GM18519 (cell line): Measurements from ENCODE around the gene HRH1.
A peak's percentile ranks its signal among the peaks of the same experiment; 100 is the strongest.
"Not testable (repeated sequence)": the region's sequence is repeated elsewhere in the genome, so short reads cannot be mapped to it uniquely, and the experiment has no call there.

ENCODE experiments used
- ATAC-seq: cut with Tn5 transposase; IDR thresholded peaks from one replicate; pipeline ENCODE4 v1.9.1; 2021; ENCODE audit warnings: mild to moderate bottlenecking, moderate library complexity; ENCODE audit not compliant: unreplicated experiment, low FRiP score

HRH1 gene

GRCh38 chr3:11236588-11237461 lies 82.5 kb downstream of the HRH1 start:
- ATAC-seq = no peak

- ATAC-seq = no peak
Observed at GRCh38 chr3:11238060-11238459, 83.8 kb downstream of the HRH1 start.

- ATAC-seq = no peak
Observed at GRCh38 chr3:11238880-11239279, 84.6 kb downstream of the HRH1 start.

GRCh38 chr3:11239796-11240195 lies 85.5 kb downstream of the HRH1 start:
- no peak for ATAC-seq

GRCh38 chr3:11240496-11240895 lies 86.2 kb downstream of the HRH1 start:
- ATAC-seq = no peak

GRCh38 chr3:11244121-11244677 lies 89.9 kb downstream of the HRH1 start:
- ATAC-seq = no peak

- no peak for ATAC-seq
Observed at GRCh38 chr3:11245276-11245675, 91.0 kb downstream of the HRH1 start.

- no peak for ATAC-seq
Observed at GRCh38 chr3:11245827-11246662, 91.8 kb downstream of the HRH1 start.

GRCh38 chr3:11246663-11246970 lies 92.3 kb downstream of the HRH1 start:
- ATAC-seq = no peak

GRCh38 chr3:11247362-11247761 lies 93.1 kb downstream of the HRH1 start:
- ATAC-seq = no peak

- no peak for ATAC-seq
Observed at GRCh38 chr3:11248596-11248995, 94.3 kb downstream of the HRH1 start.

GRCh38 chr3:11250902-11251806 lies 96.9 kb downstream of the HRH1 start:
- ATAC-seq = no peak

GRCh38 chr3:11251807-11252176 lies 97.5 kb downstream of the HRH1 start:
- ATAC-seq = no peak

- ATAC-seq = no peak
Observed at GRCh38 chr3:11254876-11255275, 100.6 kb downstream of the HRH1 start.

- not testable (repeated sequence) for ATAC-seq
Observed at GRCh38 chr3:11255537-11255936, 101.2 kb downstream of the HRH1 start.

- ATAC-seq = no peak
Observed at GRCh38 chr3:11258958-11259357, 104.7 kb downstream of the HRH1 start.

- ATAC-seq = no peak
Observed at GRCh38 chr3:11260460-11260859, 106.2 kb downstream of the HRH1 start.

GRCh38 chr3:11269007-11269406 lies 114.7 kb downstream of the HRH1 start:
- no peak for ATAC-seq

- ATAC-seq = peak; percentile 84
Observed at GRCh38 chr3:11271986-11272904, 118.0 kb downstream of the HRH1 start, which contains the start of gene ATG7. TSS of gene ATG7 (plus strand) at chr3:11272397. CDS start at chr3:11298696, 26,299 bp downstream.
